HG03097 (cell line): ENCODE data around the gene NXPE3.
"Not testable (repeated sequence)": the region's sequence is repeated elsewhere in the genome, so short reads cannot be mapped to it uniquely, and the experiment has no call there.

Source experiments
- ATAC-seq: cut with Tn5 transposase; IDR thresholded peaks from one replicate; pipeline ENCODE4 v1.9.1; 2021; ENCODE audit not compliant: unreplicated experiment, low FRiP score

The NXPE3 gene

DNA sequence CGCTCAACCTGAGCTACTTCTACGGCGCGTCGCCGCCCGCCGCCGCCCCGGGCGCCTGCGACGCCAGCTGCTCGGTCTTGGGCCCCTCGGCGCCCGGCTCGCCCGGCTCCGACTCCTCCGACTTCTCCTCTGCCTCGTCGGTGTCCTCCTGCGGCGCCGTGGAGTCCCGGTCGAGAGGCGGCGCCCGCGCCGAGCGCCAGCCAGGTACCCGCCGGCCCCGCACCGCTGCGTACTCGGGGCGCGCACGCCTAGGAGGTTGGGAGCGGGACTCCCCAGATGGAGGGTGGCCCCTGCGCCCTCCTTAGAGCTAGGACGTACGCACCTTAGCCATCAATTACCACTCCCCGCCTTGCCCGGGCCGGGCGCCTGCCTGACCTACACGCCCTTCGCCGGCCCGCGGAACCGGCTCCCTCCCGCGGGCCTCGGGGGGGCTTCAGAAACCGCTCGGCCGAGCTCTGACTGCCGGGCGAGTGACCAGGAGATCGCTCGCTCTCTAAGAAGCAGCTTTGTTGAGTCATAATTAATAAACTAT, 70.8 kb downstream of the NXPE3 start:
- ATAC-seq, result peak; percentile 26

DNA sequence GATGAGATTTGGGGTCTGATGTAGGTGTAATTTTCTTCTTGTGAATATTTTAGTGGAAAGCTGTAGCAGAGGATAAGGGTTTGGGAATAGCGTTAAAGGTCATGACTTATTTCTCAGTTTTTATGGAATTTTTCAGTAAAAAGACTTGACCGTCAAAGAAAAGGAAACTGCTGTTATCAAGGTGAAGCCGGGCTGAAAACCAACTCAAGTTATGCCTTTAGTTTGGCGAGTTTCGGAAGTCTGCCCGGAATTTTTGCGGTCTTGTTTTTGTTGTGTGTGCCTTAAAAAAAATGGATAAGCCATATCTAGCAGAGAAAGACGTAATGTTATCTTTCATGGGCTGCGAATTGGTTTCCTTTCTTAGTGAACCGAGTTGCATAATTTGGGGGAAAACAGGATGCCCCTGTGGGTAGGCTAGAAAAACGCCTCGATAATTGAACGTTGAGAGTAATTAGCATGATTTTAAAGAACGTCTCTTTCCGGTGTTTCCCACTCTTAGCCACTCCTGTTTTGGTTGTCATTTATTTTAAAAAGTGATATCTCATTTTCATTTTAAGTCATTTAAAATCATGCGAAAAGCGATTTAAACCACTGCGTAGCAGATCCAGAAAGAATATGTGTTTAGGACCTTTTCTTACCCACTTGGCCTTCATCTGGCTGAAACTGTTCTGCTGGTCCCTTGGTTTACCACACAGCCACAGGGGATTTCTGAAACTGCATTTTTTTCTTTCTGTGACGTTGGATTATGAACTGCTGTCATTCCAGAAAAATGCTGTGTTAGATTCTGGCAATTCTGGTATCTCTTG, 71.4 kb downstream of the NXPE3 start:
- no peak for ATAC-seq

DNA sequence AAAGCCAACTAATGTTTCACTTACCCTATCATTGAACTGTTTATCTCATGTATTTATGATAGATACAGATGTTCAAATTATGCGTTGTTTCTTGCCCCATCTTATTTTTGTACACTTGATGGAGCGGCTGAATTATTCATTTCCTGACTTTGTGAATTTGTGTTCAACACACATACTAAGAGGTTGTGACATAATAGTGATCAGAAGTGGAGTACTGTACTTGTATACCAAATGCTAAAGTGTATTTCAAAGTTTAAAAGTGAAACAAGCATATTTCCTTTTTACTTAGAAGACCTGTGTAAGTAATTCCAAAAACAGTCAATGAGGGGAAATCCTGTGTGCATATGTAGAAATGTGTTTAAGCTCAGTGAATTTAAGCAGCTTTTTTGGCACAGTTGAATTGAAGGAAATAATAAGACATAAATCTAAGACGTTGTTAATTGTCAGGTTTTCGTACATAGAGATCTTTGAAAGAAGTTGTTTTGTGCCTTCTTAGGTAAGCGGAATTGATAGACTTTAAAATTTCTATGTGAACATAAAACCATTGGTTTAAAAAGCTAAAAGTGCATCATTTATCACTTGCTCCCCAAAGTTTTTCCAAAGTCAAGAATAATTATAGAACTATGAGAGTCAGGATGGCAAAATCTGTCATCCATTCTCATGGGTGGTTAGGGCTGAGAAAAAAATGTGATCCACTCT, 72.2 kb downstream of the NXPE3 start:
- ATAC-seq, result no peak

DNA sequence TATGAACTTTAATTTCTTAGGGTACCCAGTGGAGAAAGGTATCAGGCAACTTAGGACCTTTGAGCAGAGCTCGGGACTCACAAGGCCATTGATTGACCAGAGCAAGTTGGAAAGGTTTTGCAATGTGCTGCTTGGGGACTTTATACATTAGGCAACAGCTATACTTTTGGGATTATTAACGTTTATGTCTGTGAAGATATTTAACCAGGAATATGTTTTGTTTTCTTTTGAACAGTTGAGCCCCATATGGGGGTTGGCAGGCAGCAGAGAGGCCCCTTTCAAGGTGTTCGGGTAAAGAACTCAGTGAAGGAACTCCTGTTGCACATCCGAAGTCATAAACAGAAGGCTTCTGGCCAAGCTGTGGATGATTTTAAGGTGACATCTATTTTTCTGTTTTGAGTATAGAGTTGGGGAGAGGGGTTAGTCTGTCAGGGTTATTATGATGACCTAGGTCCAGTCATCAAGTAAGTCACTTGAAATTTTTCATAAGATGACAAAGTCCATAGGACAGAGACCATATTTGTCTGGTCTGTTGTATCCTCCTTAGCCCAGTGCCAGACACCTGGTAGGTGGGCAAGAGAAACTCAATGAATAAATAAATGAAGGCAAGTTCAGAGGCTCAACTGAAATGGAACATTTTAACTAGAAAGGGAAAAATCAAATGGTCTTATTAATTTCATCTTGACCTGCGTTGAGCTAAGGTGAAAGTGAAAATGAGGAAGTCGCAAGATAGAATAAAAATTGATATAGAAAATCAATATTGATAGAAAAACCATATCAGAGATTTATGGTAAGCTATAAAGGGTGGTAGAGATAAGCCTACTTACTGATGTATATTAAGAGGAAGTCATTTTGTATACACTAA, 73.1 kb downstream of the NXPE3 start:
- ATAC-seq, result no peak

DNA sequence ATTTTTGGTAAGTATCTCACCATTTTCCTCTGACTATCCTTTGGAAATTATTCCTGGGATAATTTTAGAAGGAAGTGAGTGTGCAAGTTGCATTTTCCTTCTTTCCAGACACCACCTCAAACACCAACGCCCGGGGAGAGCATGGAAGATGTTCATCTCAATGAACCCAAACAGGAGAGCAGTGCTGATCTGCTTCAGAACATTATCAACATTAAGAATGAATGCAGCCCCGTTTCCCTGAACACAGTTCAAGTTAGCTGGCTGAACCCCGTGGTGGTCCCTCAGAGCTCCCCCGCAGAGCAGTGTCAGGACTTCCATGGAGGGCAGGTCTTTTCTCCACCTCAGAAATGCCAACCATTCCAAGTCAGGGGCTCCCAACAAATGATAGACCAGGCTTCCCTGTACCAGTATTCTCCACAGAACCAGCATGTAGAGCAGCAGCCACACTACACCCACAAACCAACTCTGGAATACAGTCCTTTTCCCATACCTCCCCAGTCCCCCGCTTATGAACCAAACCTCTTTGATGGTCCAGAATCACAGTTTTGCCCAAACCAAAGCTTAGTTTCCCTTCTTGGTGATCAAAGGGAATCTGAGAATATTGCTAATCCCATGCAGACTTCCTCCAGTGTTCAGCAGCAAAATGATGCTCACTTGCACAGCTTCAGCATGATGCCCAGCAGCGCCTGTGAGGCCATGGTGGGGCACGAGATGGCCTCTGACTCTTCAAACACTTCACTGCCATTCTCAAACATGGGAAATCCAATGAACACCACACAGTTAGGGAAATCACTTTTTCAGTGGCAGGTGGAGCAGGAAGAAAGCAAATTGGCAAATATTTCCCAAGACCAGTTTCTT, 74.2 kb downstream of the NXPE3 start:
- ATAC-seq, result no peak

DNA sequence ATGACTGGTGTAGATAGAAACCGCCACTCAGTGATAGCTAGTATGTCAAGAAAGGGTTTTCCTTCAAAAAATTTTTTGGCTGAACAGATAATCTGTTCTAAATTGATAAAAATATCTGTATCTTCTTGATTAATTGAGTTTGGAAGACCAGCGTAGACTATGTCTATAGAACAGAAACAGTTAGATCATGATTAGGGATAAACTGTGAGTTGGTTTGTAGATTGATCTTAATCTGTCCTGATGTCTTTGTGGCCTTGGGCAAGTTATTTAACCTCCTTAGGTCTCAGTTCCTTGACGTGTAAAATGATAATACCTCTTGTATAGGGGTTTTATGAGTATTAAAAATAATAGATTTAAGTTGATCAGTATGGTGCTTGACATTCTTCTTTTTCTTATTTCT, 75.0 kb downstream of the NXPE3 start:
- ATAC-seq, result no peak

DNA sequence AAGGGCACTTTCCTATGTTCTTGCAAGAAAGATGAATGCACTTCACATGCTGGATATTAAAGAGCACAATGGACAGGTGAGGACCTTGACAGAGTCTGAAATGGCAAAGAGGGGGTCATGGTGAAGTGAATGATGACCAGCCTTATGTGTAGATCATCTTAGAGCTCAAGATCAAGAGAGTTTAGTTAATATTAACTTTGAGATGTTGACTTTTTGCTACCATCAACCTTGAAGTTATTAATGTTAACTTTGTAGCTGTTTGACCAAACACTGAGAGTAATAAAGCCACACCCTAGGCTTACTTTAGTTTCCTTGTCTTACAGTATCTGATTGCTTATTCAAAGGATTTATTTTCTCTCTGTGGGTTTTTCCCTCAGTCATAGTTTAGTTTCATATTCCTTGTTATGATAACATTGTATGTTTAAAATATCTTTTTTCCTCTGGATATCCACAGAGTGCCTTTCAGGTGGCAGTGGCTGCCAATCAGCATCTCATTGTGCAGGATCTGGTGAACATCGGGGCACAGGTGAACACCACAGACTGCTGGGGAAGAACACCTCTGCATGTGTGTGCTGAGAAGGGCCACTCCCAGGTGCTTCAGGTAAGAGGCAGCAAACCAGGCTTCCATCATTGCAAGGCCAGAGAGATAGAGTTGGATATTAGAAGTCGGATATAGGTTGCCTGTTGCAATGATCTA, 75.7 kb downstream of the NXPE3 start:
- ATAC-seq, result no peak

DNA sequence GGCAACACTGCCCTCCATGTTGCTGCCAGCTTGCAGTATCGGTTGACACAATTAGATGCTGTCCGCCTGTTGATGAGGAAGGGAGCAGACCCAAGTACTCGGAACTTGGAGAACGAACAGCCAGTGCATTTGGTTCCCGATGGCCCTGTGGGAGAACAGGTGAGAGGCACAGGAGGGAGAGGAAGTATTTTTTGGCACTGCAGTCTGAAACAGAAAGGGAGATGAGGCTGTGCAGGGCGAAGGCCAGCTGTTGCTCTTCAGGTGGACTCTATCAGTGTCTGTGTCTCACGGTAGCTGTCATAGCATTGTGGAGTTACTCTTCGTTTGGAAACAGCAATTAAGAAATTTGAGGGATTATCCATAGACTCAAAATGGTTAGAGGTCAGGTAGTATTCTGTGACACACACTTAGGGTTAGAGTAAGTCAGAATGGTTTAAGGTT, 78.3 kb downstream of the NXPE3 start:
- ATAC-seq, result no peak

DNA sequence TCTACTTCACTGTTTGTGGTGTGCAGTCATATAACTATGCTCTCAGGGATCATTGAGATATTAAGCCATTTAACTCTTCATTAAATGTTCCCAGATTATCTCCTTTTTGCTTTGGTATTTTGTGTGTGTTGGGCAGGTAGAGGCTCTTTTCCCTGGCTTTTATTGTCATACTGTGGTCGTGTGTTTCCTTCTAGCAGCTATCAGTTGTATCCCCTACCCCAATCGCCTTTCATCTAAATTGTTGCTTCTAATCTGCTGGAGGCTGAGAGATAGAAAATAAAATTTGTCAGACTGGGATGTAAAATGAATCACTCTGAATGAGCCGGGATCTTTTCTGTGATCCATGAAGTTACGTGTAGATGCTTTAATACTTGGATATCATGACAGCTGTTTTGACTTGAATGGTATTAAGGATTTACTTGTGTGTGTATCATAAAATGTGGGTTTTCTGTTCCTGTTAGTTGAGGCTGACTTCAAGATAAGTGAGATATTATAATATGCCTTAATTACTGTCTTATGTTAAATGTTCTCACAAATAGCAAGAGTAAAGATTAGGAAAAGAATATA, 79.5 kb downstream of the NXPE3 start:
- no peak for ATAC-seq

DNA sequence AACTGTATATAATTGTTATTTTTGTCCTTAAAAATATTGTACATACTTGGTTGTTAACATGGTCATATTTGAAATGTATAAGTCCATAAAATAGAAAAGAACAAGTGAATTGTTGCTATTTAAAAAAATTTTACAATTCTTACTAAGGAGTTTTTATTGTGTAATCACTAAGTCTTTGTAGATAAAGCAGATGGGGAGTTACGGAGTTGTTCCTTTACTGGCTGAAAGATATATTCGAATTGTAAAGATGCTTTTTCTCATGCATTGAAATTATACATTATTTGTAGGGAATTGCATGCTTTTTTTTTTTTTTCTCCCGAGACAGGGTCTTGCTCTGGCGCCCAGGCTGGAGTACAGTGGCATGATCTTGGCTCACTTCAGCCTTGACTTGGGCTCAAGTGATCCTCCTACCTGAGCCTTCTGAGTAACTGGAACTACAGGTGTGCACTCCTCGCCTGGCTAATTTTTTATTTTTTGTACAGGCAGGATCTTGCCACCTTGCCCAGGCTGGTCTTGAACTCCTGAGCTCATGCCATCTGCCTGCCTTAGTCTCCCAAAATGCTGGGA, 81.0 kb downstream of the NXPE3 start:
- ATAC-seq, result no peak

DNA sequence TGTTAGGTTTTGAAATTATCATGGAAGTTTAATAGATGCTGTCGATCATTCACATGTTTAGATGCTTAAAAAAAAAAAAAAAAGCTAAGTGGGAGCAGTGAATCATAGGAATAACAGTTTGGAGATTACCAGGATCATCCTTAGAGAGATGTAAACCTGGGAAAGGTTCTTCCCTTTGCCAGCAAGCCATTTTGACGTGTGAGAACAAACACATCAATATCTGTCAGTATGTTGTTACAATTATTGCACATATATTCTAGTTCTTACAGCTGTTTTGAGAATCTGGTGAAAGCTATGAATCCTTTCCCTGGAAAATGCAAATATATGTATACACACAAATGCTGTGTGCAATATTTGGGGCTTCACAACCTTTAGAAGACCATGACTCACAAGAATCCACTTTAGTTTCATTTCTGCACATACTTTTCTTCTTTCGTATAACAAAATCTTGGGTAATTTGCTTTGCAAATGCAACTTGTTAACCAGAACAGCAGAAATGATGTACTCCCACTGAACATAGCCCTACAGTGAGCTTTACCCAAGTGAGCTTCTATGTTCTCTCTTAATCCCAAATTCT, 82.3 kb downstream of the NXPE3 start:
- no peak for ATAC-seq

DNA sequence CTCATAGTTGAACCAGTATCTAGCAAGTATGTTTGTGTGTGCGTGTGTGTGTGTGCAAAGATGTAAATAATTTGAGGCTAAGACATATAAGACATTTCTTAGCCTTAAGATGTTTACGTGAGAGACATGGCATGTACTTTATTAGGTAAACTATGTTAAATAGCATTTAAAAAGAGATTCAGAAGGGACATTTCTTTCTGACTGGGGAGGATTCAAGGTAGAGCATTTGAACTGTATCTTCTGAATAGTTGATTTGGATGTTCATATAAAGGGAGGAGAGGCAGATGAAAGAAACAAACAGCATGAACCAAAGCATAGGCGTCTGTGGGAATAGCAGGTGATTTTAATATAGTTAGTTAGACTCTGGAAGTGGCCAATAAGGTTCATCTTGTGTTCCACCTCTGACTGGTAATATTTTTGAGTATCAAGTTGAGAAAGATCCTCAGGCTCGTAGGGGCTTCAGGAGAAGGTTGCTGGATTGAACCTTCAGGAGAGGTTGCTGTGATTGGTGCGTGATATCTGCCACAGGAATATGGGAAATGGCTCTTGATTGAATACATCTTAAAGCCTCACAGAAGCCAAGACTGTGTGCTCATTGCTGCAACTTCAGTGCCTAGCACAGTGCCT, 82.9 kb downstream of the NXPE3 start:
- ATAC-seq, result no peak

DNA sequence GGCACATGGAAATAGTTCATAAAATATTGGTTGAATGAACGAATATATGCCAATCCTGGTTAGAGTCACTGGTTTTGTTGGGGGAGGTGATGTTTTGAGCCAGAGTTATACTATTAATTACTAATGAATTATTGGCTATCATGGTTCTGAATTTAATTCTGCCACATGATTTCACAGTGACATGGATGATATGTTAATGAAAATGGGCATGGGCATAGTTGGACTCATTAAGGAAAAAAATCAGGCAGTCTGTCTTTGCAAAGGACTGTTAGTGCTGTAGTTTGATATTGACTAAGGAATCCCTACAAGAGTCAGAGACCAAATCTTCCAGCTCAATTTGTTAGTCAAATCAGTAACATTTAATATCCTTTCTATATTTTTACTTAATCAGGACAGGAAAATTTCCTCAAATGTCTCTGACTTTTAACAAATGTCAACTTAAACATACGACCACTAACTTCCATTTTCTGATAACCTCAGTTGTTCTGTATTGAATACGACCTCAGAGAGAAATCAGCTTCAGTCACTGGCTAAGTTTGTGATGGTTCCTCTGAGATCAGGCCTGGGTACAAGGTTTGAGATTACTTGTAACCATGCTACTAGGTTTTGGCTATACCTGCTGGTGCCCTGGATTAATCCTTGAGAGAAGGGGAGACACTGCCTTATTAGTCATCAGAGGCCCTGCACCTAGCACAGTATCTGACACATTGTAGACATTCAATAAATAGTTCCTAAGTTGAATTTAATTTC, 83.6 kb downstream of the NXPE3 start:
- no peak for ATAC-seq

DNA sequence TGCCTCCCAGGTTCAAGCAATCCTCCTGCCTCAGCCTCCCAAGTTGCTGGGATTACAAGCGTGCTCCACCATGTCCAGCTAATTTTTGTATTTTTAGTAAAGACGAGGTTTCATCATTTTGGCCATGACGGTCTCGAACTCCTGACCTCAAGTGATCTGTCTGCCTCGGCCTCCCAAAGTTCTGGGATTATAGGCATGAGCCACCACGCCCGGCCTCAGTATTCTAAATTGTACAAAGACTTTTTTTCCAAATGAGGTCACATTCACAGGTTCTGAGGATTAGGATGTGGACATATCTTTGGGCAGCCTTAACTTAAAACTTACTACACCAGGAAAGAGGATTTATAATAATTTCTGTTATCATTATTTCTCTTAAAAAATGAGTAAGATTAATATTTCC, 85.9 kb downstream of the NXPE3 start:
- not testable (repeated sequence) for ATAC-seq

DNA sequence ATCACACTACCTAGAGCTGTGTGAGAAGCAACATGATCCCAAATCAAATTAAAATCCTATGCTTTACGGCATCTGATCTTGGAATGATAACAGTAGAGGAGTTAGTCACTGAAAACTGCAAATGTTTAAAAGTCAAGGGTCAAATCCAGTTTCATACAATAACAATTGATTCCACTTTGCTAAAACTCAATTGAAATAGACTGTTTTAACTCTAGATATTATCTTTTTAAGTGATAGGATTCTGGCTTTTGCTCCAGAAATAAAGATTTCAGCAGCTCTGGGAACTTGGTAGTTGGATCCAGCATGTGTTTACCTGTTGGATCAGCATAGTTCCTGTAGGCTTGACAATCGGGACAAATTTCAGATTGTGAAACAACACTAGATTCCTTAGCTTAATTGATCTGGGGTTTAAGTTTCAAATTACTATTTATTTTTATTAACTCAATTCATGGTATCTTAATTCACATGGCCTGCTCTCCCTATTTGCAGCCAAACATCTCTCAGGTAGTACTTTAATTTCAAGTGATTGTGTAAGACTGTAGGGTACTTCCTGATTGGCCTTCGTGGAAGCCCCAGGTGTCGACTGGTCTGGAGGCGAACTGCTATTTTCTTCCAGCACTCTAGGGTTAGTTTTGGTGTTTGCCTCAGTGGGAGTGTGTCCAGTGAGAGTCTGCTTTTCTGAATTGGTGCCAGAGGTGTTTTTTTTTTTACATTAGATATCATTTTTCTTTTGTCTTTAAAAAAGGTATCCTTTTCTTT, 86.9 kb downstream of the NXPE3 start:
- no peak for ATAC-seq

DNA sequence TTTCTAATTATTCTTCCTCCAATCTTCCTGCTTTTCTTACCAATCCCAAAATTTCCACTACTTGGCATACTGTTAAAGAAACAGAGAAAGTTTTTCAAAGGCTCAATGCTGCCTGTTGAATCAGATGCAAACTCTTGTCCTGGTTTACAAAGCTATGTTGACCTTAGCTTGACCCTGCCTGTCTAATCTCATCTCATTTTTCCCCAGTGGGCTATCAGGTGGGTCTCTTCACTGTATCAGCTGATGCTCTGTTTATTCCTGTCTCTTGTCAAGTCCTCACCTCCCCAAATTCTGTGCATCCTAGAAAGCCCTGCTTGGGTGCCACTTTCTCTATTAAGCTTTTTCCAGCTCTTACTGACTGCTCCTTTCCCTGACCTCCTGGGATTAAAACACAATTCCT, 88.5 kb downstream of the NXPE3 start:
- ATAC-seq, result no peak

DNA sequence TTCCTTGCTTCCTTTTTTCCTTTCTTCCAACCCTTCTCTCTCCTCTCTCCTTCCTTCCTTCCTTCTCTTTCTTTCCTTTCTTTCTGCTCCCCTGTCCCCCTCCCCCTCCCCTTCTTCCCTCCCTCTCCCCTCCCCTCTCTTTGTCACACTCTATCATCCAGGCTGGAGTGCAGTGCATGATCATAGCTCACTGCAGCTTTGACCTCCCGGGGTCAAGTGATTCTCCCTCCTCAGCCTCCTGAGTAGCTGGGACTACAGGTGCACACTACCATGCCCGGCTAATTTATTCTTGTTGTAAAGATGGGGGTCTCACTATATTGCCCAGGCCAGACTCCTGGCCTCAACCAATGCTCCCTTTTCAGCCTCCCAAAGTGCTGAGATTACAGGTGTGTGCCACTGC, 89.0 kb downstream of the NXPE3 start:
- ATAC-seq, result no peak
